K562 (cell line): ENCODE results near the gene SFR1. TPM values are rescaled to one million over a fixed set of nuclear protein-coding genes. Genes with fewer than 3 reads are reported as not detected.

Experiments
- ARHGAP35 ChIP-seq: fragments of 450-650 bp; IDR thresholded peaks from 2 replicates; pipeline ENCODE4 v1.6.1; 2018; ENCODE audit not compliant: partially characterized antibody
- CHD1 ChIP-seq: fragments of 200-600 bp; sonication (generic); IDR thresholded peaks from one replicate; pipeline ENCODE4 v1.6.1; 2012; ENCODE audit warnings: mild to moderate bottlenecking, moderate library complexity, low read length, inconsistent platforms
- CXXC5 ChIP-seq: fragments of 250-450 bp; sonication (Bioruptor Pico); IDR thresholded peaks from 2 replicates; pipeline ENCODE4 v1.8.0; 2022; ENCODE audit warnings: inconsistent platforms, mild to moderate bottlenecking, moderate library complexity
- ELF2 ChIP-seq: fragments of 250-450 bp; sonication (Bioruptor Pico); IDR thresholded peaks from 2 replicates; pipeline ENCODE4 v1.5.0; 2021; ENCODE audit warnings: mild to moderate bottlenecking
- KAT2B ChIP-seq: IDR thresholded peaks from one replicate; pipeline ENCODE4 v1.6.1; 2012; ENCODE audit warnings: low read depth, mild to moderate bottlenecking, control low read depth, inconsistent platforms, low read length, moderate library complexity
- LEF1 ChIP-seq: fragments of 450-650 bp; IDR thresholded peaks from 2 replicates; pipeline ENCODE4 v1.6.1; 2016; ENCODE audit warnings: mild to moderate bottlenecking
- MYC ChIP-seq, 2 experiments: fragments of 250-450 bp in 1 of 2; sonication (Bioruptor Pico) in 1 of 2; IDR thresholded peaks; 2 replicates each; pipeline versions ENCODE4 v1.5.1 to v1.6.1; 2012 to 2021; ENCODE audit warnings: low read depth in 2 of 2, borderline replicate concordance in 1 of 2, improper control_type of control experiment in 1 of 2, low read length in 1 of 2, mild to moderate bottlenecking in 1 of 2, moderate library complexity in 1 of 2
- NCOA1 ChIP-seq: fragments of 450-650 bp; IDR thresholded peaks from 2 replicates; pipeline ENCODE4 v1.6.1; 2016; ENCODE audit warnings: low read depth
- NCOA2 ChIP-seq, 2 experiments: fragments of 450-650 bp; IDR thresholded peaks; 2 replicates each; pipeline ENCODE4 v1.6.1; 2018; ENCODE audit warnings: mild to moderate bottlenecking in 2 of 2, moderate library complexity in 1 of 2; ENCODE audit not compliant: partially characterized antibody in 2 of 2
- NONO ChIP-seq, 2 experiments: fragments of 200-400 bp in 1 of 2; fragments of 450-650 bp in 1 of 2; formaldehyde crosslinking in 1 of 2; IDR thresholded peaks; 2 replicates each; pipeline ENCODE4 v1.6.1; 2017; ENCODE audit warnings: low read depth in 2 of 2, mild to moderate bottlenecking in 2 of 2, moderate library complexity in 2 of 2, low read length in 1 of 2
- PCBP1 ChIP-seq: fragments of 200-400 bp; formaldehyde crosslinking; IDR thresholded peaks from 2 replicates; pipeline ENCODE4 v1.6.1; 2018; ENCODE audit warnings: mild to moderate bottlenecking, low read depth, low read length; ENCODE audit not compliant: poor library complexity, severe bottlenecking
- POU5F1 ChIP-seq: fragments of 150-350 bp; IDR thresholded peaks from 2 replicates; pipeline ENCODE4 v1.6.1; 2014; ENCODE audit warnings: borderline replicate concordance, low read length, low read depth, mild to moderate bottlenecking; ENCODE audit not compliant: partially characterized antibody
- SAFB2 ChIP-seq: fragments of 200-400 bp; formaldehyde crosslinking; IDR thresholded peaks from 2 replicates; pipeline ENCODE4 v1.6.1; 2018; ENCODE audit warnings: borderline replicate concordance, low read length, low read depth, moderate library complexity; ENCODE audit not compliant: severe bottlenecking
- SPI1 ChIP-seq: IDR thresholded peaks from 2 replicates; pipeline ENCODE4 v1.6.1; 2011; ENCODE audit warnings: low read depth, low read length, control low read depth, borderline replicate concordance
- SREBF2 ChIP-seq: sonication (generic); formaldehyde crosslinking; IDR thresholded peaks from 2 replicates; pipeline ENCODE4 v1.4.0; 2020; ENCODE audit warnings: mild to moderate bottlenecking, missing genetic modification reagents
- ZNF140 ChIP-seq: fragments of 250-450 bp; sonication (Bioruptor Pico); IDR thresholded peaks from 2 replicates; pipeline ENCODE4 v1.8.0; 2021; ENCODE audit warnings: moderate library complexity, mild to moderate bottlenecking, inconsistent platforms
- ZNF324 ChIP-seq: fragments of 250-450 bp; sonication (Bioruptor Pico); IDR thresholded peaks from 2 replicates; pipeline ENCODE4 v1.4.0; 2020; ENCODE audit warnings: mild to moderate bottlenecking
- ZNF644 ChIP-seq: fragments of 200-800 bp; sonication (Bioruptor generic); IDR thresholded peaks from 2 replicates; pipeline ENCODE4 v1.6.1; 2016; ENCODE audit warnings: low read depth, missing genetic modification characterization, missing compliant biosample characterization
- polyA plus RNA-seq, 8 experiments: library from polyadenylated mRNA; depleted of rRNA in 4 of 8; stranded (reverse) in 5 of 8; unstranded in 3 of 8; fragments of >200 nt; fragmentation: Nextera tagmentation in 2 of 8; fragmentation: Illumina TruSeq in 1 of 8; extraction: Ambion mirVana in 2 of 8; extraction: Trizol in 1 of 8; gene quantifications; 2 replicates each; pipeline versions ENCODE4 v1.2.1 to v1.2.3, GENCODE V29; 2011 to 2014; ENCODE audit warnings: inconsistent platforms in 1 of 8, missing spikeins in 1 of 8
- total RNA-seq, 7 experiments: library from RNA; depleted of rRNA in 6 of 7; stranded (reverse); fragments of >200 nt in 6 of 7; fragmentation: Illumina TruSeq in 2 of 7; extraction: Trizol in 2 of 7; gene quantifications; 2 replicates each; pipeline versions ENCODE4 v1.2.1 to v1.2.3, GENCODE V29; 2011 to 2021; ENCODE audit warnings: low replicate concordance in 1 of 7
- TF ChIP-seq, protein P1 (sequence below): fragments of 450-650 bp; IDR thresholded peaks from 2 replicates; pipeline ENCODE4 v1.6.1; 2016; ENCODE audit warnings: missing biosample characterization, missing genetic modification characterization
- TF ChIP-seq, protein P2 (sequence below), 2 experiments: fragments of 150-350 bp in 1 of 2; IDR thresholded peaks; 2 replicates each; pipeline ENCODE4 v1.6.1; 2012 to 2016; ENCODE audit warnings: low read depth in 2 of 2, low read length in 2 of 2, mild to moderate bottlenecking in 1 of 2, moderate library complexity in 1 of 2
- TF ChIP-seq, protein P3 (sequence below): fragments of 450-650 bp; IDR thresholded peaks from 2 replicates; pipeline ENCODE4 v1.6.1; 2016; ENCODE audit warnings: mild to moderate bottlenecking

The SFR1 gene
- total and polyA plus RNA-seq, 9 of the 15 experiments (the other 6 are each of a cell fraction or from before 2014, with no cell fraction given): 4.3 to 18.7 (median 9.1) TPM

DNA sequence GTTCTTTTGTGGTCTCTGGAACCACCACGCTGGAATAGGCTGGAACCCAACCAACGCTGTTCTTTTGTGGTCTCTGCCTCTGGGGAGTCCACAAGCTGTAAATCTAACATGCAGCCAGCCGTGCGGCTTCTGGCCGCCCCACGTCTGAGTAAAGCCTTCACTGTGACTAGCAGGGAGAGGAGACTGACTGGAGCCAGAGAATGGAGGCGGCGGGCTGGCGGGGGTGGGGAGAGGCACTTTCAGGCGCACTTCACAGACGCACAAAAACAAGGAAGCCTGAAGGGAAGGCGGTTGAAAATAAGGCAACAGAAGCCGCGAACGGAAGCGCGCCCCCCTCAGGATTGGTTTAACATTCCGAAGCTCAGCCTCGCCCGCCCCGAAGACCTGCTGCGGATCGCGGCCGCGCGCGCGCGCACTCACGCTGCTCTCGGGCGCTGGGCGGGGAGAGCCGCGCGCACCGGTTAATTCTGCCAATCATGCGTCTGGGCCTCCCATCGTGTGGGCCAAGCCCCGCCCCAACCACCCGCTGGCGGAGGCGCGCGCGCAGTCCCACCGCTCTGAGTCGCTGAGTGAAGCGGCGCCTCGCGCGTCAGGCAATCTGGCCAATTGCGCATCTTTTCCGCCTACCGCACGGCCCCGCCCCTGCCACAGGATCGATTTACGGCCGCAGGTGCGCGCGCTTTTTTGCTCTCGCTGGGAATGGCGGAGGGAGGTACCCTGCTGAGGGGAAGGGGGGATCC, at the start of gene SFR1 (continued):
- peak; percentile 62; the same call in 1 of the 2 replicates for TF ChIP-seq MYC (IDR thresholded peaks at IDR 0.05; ENCODE audit: low read depth, low read length)
- TF ChIP-seq MYC (CRISPR knock-in tag; IDR thresholded peaks at IDR 0.05; ENCODE audit: borderline replicate concordance, low read depth): no peak
- TF ChIP-seq LEF1: no peak
- TF ChIP-seq PCBP1: no peak
- TF ChIP-seq, protein P1, sequence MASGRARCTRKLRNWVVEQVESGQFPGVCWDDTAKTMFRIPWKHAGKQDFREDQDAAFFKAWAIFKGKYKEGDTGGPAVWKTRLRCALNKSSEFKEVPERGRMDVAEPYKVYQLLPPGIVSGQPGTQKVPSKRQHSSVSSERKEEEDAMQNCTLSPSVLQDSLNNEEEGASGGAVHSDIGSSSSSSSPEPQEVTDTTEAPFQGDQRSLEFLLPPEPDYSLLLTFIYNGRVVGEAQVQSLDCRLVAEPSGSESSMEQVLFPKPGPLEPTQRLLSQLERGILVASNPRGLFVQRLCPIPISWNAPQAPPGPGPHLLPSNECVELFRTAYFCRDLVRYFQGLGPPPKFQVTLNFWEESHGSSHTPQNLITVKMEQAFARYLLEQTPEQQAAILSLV (tag): no peak
- TF ChIP-seq, protein P2, sequence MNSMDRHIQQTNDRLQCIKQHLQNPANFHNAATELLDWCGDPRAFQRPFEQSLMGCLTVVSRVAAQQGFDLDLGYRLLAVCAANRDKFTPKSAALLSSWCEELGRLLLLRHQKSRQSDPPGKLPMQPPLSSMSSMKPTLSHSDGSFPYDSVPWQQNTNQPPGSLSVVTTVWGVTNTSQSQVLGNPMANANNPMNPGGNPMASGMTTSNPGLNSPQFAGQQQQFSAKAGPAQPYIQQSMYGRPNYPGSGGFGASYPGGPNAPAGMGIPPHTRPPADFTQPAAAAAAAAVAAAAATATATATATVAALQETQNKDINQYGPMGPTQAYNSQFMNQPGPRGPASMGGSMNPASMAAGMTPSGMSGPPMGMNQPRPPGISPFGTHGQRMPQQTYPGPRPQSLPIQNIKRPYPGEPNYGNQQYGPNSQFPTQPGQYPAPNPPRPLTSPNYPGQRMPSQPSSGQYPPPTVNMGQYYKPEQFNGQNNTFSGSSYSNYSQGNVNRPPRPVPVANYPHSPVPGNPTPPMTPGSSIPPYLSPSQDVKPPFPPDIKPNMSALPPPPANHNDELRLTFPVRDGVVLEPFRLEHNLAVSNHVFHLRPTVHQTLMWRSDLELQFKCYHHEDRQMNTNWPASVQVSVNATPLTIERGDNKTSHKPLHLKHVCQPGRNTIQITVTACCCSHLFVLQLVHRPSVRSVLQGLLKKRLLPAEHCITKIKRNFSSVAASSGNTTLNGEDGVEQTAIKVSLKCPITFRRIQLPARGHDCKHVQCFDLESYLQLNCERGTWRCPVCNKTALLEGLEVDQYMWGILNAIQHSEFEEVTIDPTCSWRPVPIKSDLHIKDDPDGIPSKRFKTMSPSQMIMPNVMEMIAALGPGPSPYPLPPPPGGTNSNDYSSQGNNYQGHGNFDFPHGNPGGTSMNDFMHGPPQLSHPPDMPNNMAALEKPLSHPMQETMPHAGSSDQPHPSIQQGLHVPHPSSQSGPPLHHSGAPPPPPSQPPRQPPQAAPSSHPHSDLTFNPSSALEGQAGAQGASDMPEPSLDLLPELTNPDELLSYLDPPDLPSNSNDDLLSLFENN (IDR thresholded peaks at IDR 0.05; ENCODE audit: low read depth in 2 of 2, low read length in 2 of 2): no peak
- 0 out of 2 replicates have a peak, but pooled peaks have one; percentile 56 for TF ChIP-seq ELF2 (CRISPR knock-in tag)
- no peak for TF ChIP-seq ZNF324
- TF ChIP-seq CHD1: no peak
- no peak for TF ChIP-seq SAFB2
- TF ChIP-seq CXXC5 (CRISPR knock-in tag): peak; percentile 83
- no peak for TF ChIP-seq POU5F1
- TF ChIP-seq SREBF2 (CRISPR knock-in tag): no peak
- TF ChIP-seq, protein P3, sequence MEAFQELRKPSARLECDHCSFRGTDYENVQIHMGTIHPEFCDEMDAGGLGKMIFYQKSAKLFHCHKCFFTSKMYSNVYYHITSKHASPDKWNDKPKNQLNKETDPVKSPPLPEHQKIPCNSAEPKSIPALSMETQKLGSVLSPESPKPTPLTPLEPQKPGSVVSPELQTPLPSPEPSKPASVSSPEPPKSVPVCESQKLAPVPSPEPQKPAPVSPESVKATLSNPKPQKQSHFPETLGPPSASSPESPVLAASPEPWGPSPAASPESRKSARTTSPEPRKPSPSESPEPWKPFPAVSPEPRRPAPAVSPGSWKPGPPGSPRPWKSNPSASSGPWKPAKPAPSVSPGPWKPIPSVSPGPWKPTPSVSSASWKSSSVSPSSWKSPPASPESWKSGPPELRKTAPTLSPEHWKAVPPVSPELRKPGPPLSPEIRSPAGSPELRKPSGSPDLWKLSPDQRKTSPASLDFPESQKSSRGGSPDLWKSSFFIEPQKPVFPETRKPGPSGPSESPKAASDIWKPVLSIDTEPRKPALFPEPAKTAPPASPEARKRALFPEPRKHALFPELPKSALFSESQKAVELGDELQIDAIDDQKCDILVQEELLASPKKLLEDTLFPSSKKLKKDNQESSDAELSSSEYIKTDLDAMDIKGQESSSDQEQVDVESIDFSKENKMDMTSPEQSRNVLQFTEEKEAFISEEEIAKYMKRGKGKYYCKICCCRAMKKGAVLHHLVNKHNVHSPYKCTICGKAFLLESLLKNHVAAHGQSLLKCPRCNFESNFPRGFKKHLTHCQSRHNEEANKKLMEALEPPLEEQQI: no peak
- TF ChIP-seq ZNF140 (CRISPR knock-in tag): no peak
- TF ChIP-seq ZNF644 (tag): no peak
- TF ChIP-seq SPI1: no peak; the same call in 1 of the 2 replicates
- TF ChIP-seq ARHGAP35: no peak
- TF ChIP-seq KAT2B: no peak
- TF ChIP-seq NONO (IDR thresholded peaks at IDR 0.05; ENCODE audit: low read depth in 2 of 2, low read length in 1 of 2): no peak
- no peak for TF ChIP-seq NCOA1
- TF ChIP-seq NCOA2 (IDR thresholded peaks at IDR 0.05; ENCODE audit: partially characterized antibody in 2 of 2): no peak
